Dermis microvascular lymphatic vessel endothelial cell (primary cell): ENCODE measurements around the gene SHKBP1. TPM values are rescaled to one million over a fixed set of nuclear protein-coding genes. Genes with fewer than 3 reads are reported as not detected.
A peak's percentile ranks its signal among the peaks of the same experiment; 100 is the strongest.

Experiments used
- DNase-seq, 2 donors: peaks; one replicate each; pipeline versions ENCODE4 v3.0.0 to v3.0.0-alpha.2; 2010; ENCODE audit warnings: low read depth in 2 of 2
- total RNA-seq: library from RNA; depleted of rRNA; stranded (reverse); fragments of >200 nt; gene quantifications from 2 replicates; pipeline ENCODE4 v1.2.1, GENCODE V29; 2014

Gene SHKBP1
- total RNA-seq, 1 donor from 2014 or later, result 19.5 TPM

GRCh38 chr19:40601134-40601974 lies 24.7 kb downstream of the SHKBP1 start, which contains the start of gene LTBP4:
Gene LTBP4 (plus strand): TSS chr19:40601369. CDS start chr19:40601388, 19 bp downstream.
- DNase-seq, result peak in 1 of 2 donors; percentile 52

GRCh38 chr19:40603071-40603388 lies 26.4 kb downstream of the SHKBP1 start:
- no peak for DNase-seq

- DNase-seq, result peak; percentile 91 to 95
Observed at GRCh38 chr19:40603389-40604170, 26.9 kb downstream of the SHKBP1 start.

DNA sequence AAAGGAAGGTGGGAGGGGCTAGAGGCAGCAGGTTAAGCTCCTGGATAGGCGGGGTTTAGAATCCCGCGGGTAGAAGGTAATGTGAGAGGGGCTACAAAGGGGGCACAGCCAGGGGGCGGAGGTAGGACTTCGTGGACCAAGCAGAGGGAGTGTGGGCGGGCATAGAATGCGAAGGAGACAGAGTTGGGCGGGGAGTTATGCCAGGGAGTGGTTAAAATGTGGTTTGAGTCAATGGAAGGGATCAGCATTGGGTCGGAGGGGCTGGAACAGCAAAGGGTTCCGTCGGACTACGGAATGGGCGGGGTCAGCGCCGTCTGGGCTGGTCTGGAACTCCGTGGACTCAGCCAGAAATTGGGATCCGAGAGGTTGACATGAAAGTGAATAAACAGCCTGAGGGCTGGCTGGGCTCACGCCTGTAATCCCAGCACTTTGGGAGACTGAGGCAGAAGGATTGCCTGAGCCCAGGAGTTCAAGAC lies 27.5 kb downstream of the SHKBP1 start:
- DNase-seq, result no peak

- DNase-seq, result no peak
Observed at GRCh38 chr19:40604647-40605215, 28.1 kb downstream of the SHKBP1 start.

DNA sequence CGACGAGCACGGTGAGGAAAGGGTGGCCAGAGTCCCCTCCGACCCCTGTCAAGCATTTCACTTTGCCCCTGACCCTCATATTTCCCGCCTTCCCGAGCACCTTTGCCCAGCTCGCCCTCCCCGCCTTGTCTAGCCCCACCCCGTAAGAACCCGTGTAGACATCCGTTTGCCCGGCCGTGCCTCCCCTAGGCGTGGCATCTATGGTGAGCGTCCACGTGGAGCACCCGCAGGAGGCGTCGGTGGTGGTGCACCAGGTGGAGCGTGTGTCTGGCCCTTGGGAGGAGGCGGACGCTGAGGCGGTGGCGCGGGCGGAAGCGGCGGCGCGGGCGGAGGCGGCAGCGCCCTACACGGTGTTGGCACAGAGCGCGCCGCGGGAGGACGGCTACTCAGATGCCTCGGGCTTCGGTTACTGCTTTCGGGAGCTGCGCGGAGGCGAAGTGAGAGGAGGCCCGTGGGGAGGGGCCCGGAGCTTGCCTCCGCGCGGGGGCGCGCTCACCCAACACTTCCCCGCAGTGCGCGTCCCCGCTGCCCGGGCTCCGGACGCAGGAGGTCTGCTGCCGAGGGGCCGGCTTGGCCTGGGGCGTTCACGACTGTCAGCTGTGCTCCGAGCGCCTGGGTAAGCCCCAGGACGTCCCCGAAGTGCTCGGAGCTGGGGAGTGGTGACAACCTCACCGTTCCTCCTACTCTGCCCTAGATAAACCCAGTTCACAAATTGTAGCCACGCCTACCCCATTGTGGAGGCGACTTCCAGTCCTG lies 28.7 kb downstream of the SHKBP1 start:
- DNase-seq, result peak in 1 of 2 donors; percentile 55

GRCh38 chr19:40607311-40608239 lies 30.9 kb downstream of the SHKBP1 start:
- no peak for DNase-seq

GRCh38 chr19:40608240-40608621 lies 31.6 kb downstream of the SHKBP1 start:
- no peak for DNase-seq

DNA sequence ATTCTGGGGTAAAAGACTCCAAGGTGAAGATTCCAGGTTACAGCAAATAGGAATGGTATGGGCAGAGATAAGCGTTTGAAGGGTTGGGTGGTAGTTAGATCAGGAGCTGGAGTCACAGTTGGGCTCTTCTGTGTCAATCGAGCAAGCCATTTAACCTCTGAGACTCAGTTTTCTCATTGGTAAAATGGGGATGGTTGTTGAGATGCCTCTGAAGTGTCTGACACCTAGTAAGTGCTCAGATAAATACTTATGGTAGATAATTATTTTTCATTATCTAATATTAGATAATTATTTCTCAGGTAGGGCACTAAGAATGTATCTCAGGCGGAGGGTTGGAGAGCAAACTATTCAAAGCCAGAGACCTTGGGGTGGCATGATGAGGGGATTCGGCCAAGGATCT lies 32.3 kb downstream of the SHKBP1 start:
- no peak for DNase-seq

- peak; percentile 60 to 68 for DNase-seq
Observed at GRCh38 chr19:40609561-40610395, 33.1 kb downstream of the SHKBP1 start.

GRCh38 chr19:40610396-40611064 lies 33.9 kb downstream of the SHKBP1 start:
- no peak for DNase-seq

DNA sequence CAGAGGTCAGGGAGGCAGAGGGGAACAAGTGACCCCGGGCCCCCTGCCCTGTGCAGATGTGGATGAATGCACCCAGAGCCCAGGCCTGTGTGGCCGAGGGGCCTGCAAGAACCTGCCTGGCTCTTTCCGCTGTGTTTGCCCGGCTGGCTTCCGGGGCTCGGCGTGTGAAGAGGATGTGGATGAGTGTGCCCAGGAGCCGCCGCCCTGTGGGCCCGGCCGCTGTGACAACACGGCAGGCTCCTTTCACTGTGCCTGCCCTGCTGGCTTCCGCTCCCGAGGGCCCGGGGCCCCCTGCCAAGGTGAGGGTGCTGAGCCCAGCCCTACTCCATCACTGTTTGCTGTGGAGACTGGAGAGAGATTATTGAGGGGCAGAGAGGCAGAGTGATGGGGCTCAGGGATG lies 34.4 kb downstream of the SHKBP1 start:
- DNase-seq, result no peak

DNA sequence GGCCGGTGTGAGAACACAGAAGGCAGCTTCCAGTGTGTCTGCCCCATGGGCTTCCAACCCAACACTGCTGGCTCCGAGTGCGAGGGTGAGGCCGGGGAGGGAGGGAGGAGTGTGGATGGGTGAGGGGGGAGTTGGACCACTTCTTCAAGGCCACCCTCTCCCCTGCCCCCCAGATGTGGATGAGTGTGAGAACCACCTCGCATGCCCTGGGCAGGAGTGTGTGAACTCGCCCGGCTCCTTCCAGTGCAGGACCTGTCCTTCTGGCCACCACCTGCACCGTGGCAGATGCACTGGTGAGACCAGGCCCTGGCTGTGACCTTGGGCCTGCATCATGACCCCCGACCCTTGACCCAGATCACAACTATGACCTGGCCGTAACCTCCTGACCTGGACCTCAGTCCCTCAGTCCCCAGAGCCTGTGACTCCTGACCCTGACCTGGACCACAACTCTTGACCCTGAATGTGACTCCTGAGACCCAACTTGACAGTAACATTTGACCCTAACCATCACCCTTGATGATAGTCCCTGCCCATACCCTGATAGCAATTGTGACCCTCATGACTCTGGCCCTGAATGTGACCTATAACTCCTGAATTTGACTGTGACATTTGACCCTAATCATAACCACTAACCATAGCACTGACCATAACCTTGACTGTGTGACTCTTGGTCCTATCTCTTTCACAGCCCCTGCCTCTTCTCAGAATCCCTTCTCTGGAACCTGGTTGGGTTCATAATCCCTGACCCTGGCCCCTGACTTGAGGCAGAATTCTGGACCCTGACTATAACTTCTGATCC lies 35.4 kb downstream of the SHKBP1 start:
- DNase-seq, result no peak

DNA sequence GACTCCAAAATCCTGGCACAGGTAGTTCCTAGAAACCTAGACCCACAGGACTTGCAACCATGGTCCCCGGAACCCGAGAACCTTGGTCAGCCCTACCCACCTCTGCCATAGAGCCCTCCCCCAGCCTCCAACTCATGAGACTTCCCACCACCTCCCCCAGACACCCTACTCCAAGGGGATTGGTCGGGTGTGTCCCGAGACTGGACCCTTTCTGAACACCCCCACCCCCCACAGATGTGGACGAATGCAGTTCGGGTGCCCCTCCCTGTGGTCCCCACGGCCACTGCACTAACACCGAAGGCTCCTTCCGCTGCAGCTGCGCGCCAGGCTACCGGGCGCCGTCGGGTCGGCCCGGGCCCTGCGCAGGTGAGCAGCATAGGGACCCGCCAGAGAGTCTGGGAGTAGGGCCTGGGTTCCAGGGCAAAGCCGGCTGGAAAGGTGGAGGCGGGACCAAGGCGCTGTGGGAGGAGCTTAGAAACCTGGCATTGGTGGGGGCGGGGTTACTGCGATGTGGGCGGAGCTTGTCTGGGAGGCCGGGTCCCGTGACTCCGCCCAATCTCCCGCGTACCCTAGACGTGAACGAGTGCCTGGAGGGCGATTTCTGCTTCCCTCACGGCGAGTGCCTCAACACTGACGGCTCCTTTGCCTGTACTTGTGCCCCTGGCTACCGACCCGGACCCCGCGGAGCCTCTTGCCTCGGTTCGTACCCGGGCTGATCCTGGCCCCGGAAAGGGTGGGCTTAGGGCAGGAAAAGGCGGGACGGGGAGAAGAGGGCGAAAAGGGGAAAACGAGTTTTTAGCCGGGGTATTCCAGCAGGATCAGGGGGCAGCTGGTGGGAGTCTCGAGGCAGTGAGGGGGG lies 36.4 kb downstream of the SHKBP1 start:
- DNase-seq, result peak; percentile 45 to 51

- DNase-seq, result peak; percentile 59 to 75
Observed at GRCh38 chr19:40613690-40614621, 37.3 kb downstream of the SHKBP1 start.
